GM12865 (cell line): Measurements from ENCODE around the gene GALK2.

ENCODE experiments used
- DNase-seq: peaks from one replicate; pipeline ENCODE4 v3.0.0; 2010; ENCODE audit warnings: low read depth
- H3K4me3 ChIP-seq: 2 replicates; pipeline ENCODE4 v1.5.1; 2011; ENCODE audit warnings: mild to moderate bottlenecking, low read depth, low read length, control low read depth
- TF ChIP-seq, protein P1 (sequence below): IDR thresholded peaks from 2 replicates; pipeline ENCODE4 v1.5.1; 2011; ENCODE audit warnings: low read length, control low read depth, low read depth, inconsistent platforms; ENCODE audit not compliant: insufficient read depth; ENCODE audit errors: missing control alignments

GALK2 gene

DNA sequence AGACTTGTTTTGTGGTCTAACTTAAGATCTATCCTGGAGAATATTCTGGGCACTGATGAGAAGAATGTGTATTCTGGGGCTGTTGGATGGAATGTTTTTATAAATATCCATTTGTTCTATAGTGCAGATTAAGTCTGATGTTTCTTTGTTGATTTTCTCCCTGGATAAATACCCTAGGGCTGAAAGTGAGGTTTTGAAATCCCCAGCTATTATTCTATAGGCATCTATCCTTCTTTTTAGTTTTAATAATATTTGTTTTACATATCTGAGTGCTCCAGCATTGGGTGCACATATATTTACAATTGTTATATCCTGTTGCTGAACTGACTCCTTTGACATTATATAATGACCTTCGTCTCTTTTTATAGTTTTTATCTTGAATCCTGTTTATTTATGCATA is 42.9 kb downstream of the GALK2 start:
- DNase-seq: no peak
- TF ChIP-seq, protein P1, sequence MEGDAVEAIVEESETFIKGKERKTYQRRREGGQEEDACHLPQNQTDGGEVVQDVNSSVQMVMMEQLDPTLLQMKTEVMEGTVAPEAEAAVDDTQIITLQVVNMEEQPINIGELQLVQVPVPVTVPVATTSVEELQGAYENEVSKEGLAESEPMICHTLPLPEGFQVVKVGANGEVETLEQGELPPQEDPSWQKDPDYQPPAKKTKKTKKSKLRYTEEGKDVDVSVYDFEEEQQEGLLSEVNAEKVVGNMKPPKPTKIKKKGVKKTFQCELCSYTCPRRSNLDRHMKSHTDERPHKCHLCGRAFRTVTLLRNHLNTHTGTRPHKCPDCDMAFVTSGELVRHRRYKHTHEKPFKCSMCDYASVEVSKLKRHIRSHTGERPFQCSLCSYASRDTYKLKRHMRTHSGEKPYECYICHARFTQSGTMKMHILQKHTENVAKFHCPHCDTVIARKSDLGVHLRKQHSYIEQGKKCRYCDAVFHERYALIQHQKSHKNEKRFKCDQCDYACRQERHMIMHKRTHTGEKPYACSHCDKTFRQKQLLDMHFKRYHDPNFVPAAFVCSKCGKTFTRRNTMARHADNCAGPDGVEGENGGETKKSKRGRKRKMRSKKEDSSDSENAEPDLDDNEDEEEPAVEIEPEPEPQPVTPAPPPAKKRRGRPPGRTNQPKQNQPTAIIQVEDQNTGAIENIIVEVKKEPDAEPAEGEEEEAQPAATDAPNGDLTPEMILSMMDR: no peak
- H3K4me3 ChIP-seq: no peak overlapping the region

DNA sequence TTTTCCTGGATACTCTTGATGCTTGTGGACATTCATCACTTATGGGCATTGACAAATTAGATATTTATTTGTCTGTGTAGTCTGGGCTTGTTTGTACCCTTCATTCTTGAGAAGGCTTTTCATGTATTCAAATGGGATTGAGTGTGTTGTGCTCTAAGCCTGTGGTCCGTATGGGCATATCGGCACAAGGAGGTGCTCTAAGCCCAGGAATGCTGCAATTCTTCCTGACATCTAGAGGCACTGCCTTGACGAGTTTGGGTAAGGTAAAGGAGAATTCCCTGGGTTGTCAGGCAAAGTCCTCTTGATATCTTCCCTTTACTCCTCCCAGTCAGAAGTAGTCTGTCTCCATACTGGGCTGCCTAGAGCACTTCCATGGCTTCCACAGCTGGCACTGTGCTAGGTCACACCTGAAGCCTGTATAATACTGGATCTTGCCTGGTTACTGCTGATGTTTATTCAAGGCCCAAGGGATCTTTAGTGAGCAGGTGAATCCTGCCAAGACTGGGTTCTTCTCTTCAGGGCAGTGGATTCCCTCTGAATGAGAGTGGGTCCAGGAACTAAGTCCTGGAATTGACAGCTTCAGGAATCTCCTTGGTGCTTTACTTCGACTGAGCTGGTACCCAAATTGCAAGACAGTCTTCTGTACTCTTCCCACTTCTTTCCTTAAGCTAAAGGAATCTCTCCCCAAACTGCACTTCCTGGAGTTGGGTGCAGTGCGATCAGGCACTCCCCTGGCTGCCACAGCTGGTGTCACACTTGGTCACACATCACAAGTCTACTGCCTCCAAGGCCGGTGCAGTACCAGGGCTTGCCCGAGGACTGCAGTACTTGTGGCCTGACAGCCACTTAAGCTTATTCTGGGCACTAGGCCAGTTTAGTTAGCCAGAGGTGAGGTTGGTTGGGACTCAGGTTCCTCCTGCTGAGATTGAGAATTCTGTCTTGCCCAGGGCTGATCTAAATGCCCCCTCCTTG is 46.0 kb downstream of the GALK2 start:
- H3K4me3 ChIP-seq: no peak overlapping the region
- peak; percentile 77 for DNase-seq
- TF ChIP-seq, protein P1: peak; percentile 26

DNA sequence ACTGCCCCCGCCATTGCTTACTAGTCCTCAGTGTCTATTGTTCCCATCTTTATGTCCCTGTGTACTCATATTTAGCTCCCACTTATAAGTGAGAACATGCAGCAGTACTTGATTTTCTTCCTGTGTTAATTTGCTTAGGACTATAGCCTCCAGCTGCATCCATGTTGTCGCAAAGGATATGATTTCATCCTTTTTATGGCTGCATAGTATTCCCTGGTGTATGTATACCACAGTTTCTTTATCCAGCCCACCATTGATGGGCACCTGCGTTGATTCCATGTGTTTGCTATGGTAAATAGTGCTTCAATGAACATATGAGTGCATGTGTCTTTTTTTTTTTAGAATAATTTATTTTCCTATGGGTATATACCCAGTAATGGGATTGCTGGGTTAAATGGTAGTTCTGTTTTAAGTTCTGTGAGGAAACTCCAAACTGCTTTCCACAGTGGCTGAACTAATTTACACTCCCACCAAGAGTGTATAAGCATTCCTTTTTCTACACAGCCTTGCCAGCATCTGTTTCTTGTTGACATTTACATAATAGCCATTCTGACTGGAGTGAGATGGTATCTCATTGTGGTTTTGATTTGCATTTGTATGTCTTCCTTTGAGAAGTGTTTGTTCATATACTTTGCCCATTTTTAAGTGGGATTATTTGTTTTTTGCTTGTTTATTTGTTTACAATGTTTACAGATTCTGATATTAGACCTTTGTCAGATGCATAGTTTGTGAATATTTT is 53.7 kb downstream of the GALK2 start:
- TF ChIP-seq, protein P1: no peak
- no peak for DNase-seq
- no peak overlapping the region for H3K4me3 ChIP-seq

DNA sequence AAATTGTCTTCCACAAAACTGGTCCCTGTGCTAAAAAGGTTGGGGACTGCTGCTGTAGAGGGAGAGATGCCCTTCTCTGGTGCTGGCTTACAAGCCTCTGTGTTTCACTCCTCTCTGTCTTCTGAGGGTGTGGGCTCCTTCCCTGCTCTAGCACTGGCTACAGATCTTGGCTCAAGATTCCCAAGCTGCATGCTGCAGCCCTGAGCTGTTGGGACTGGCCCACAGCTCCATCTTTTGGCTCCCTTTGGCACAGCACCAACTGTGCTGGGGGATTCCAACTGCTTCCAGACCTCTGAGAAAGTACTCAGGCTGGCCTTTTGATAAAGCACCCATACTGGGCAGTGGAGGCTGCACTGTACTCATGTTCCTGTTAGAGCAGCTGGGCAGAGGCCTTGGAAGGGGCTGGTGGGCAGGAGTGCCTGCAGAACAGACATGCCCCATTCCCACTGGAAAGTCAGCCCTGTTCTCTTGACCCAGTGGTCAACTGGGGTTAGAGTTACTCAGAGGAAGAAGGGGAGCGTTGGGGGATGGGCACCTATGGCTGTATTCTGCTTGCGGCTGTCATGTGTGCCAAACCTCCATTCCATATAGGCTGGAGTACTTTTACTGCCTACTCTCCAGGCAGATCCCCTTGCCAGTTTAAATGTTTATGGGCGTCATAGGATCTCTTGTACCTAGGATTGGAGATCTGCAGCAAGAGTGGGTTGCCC is 55.7 kb downstream of the GALK2 start:
- TF ChIP-seq, protein P1: no peak
- no peak for DNase-seq

DNA sequence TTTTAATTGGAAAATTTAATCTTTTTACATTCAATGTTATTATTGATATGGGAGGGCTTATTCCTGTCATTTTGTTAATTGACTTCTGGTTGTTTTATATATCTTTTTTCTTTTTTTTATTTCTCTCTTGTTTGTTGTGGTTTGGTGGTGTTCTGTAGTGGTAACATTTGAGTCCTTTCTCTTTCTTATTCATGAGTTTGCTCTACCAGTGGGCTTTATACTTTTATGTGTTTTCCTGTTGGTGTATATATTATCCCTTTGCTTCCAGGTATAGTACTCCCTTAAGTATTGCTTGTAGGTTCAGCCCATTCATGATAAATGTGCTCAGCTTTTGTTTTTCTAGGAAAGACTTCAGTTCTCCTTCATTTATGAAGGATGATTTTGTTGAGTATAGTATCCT is 57.6 kb downstream of the GALK2 start:
- no peak for DNase-seq
- TF ChIP-seq, protein P1: no peak

More for the DNA sequence above, 55.7 kb downstream of the GALK2 start:
- H3K4me3 ChIP-seq: no peak overlapping the region

DNA sequence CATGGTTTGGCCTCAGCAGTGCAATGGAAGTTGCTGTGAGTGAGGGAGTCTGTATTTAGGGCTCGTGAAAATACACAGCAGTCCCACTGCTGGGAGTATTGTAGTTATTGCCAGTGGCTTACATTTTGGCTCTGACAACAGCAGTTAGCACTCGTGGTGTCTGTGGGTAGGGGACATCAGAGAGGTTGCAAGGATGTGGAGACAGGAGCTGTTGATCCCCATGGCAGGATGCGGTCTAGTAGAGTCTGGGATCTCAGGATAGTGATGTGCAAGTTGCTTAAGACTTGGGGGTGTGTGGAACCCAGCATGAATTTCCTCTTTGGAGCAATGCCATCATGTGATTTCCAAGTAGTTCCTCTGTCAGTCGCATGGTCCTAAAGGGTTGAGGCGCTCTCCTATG is 59.9 kb downstream of the GALK2 start:
- no peak for DNase-seq
- TF ChIP-seq, protein P1: no peak

More for the DNA sequence above, 57.6 kb downstream of the GALK2 start:
- no peak overlapping the region for H3K4me3 ChIP-seq

More for the DNA sequence above, 59.9 kb downstream of the GALK2 start:
- H3K4me3 ChIP-seq: no peak overlapping the region
